ENCODE results near the gene DHX35.

Gene DHX35

GRCh38 chr20:39072132-39072531 is 110.0 kb downstream of the DHX35 start:
- no peaks in the 10 kb centered on the region for H3K9me3 ChIP-seq (ENCODE audit: control insufficient read depth, insufficient read depth, low read depth, low read length)
- POLR2A ChIA-PET, result no interaction called here
- H3K4me3 ChIP-seq (ENCODE audit: low read depth, low read length), result no peak overlapping the region
- no peaks in the 10 kb centered on the region for H3K4me1 ChIP-seq (ENCODE audit: control insufficient read depth, insufficient read depth, low read length)
- no peaks in the 10 kb centered on the region for H3K36me3 ChIP-seq (ENCODE audit: control insufficient read depth in 2 of 2, insufficient read depth in 1 of 2, low read length in 2 of 2)
- CTCF ChIA-PET, result interaction anchor here (0.6 kb wide), 1 partner anchor 24 kb away, joined by 3 read pairs; no protein-coding TSS in a partner anchor
- no peak for TF ChIP-seq ZNF747 (tag by site-specific recombination; IDR thresholded peaks at IDR 0.05)
- no peak for TF ChIP-seq GLIS2 (tag by site-specific recombination; IDR thresholded peaks at IDR 0.05)
- no peak for TF ChIP-seq ZNF169 (tag by site-specific recombination; IDR thresholded peaks at IDR 0.05)
- no peak for TF ChIP-seq AEBP2 (tag by site-specific recombination; IDR thresholded peaks at IDR 0.05; ENCODE audit: borderline replicate concordance)
- TF ChIP-seq OVOL3 (tag by site-specific recombination; IDR thresholded peaks at IDR 0.05), result no peak
- TF ChIP-seq ZNF350 (tag by site-specific recombination; IDR thresholded peaks at IDR 0.05), result no peak
- TF ChIP-seq ZNF211 (tag by site-specific recombination; IDR thresholded peaks at IDR 0.05; ENCODE audit: low read depth), result no peak
- no peak for TF ChIP-seq ZNF174 (tag by site-specific recombination; IDR thresholded peaks at IDR 0.05)
- TF ChIP-seq ZNF138 (tag by site-specific recombination; IDR thresholded peaks at IDR 0.05; ENCODE audit: borderline replicate concordance), result no peak
- TF ChIP-seq ELK4 (IDR thresholded peaks at IDR 0.05; ENCODE audit: borderline replicate concordance, low read depth, low read length), result no peak
- TF ChIP-seq ZNF624 (tag by site-specific recombination; IDR thresholded peaks at IDR 0.05), result no peak
- TF ChIP-seq ZNF777 (tag by site-specific recombination; IDR thresholded peaks at IDR 0.05; ENCODE audit: borderline replicate concordance), result no peak
- H3K27ac ChIP-seq (ENCODE audit: extremely low read depth, low read depth, low read length), result no peak overlapping the region

GRCh38 chr20:39072653-39073052 is 110.5 kb downstream of the DHX35 start:
- Histone ChIP-seq H3K36me3 (ENCODE audit: control insufficient read depth in 2 of 2, insufficient read depth in 1 of 2, low read length in 2 of 2) (no peaks in the 10 kb centered on the region), H3K4me3 (ENCODE audit: low read depth, low read length) (no peak overlapping the region), H3K9me3 (ENCODE audit: control insufficient read depth, insufficient read depth, low read depth, low read length) (no peaks in the 10 kb centered on the region), H3K27ac (ENCODE audit: extremely low read depth, low read depth, low read length) (no peak overlapping the region), H3K4me1 (ENCODE audit: control insufficient read depth, insufficient read depth, low read length) (no peaks in the 10 kb centered on the region)
- ChIA-PET POLR2A (no interaction called here), CTCF (interaction anchor here (0.6 kb wide), 1 partner anchor 24 kb away, joined by 3 read pairs; no protein-coding TSS in a partner anchor)
- TF ChIP-seq ZNF37A (tag by site-specific recombination; IDR thresholded peaks at IDR 0.05), result no peak
- TF ChIP-seq WT1 (tag by site-specific recombination; IDR thresholded peaks at IDR 0.05), result no peak
- no peak for TF ChIP-seq KLF10 (tag by site-specific recombination; IDR thresholded peaks at IDR 0.05)
- no peak for TF ChIP-seq ZBTB21 (tag by site-specific recombination; IDR thresholded peaks at IDR 0.05)
- no peak for TF ChIP-seq ZNF350 (tag by site-specific recombination; IDR thresholded peaks at IDR 0.05)
- no peak for TF ChIP-seq ZNF366 (tag by site-specific recombination; conservative IDR thresholded peaks at IDR 0.05)
- TF ChIP-seq, protein P1, sequence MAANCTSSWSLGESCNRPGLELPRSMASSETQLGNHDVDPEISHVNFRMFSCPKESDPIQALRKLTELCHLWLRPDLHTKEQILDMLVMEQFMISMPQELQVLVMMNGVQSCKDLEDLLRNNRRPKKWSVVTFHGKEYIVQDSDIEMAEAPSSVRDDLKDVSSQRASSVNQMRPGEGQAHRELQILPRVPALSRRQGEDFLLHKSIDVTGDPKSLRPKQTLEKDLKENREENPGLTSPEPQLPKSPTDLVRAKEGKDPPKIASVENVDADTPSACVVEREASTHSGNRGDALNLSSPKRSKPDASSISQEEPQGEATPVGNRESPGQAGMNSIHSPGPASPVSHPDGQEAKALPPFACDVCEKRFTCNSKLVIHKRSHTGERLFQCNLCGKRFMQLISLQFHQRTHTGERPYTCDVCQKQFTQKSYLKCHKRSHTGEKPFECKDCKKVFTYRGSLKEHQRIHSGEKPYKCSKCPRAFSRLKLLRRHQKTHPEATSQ (tag by site-specific recombination; IDR thresholded peaks at IDR 0.05), result no peak
- no peak for TF ChIP-seq PRDM2 (tag by site-specific recombination; IDR thresholded peaks at IDR 0.05; ENCODE audit: borderline replicate concordance)
- TF ChIP-seq ZNF2 (tag by site-specific recombination; IDR thresholded peaks at IDR 0.05), result no peak
- TF ChIP-seq GLI4 (tag by site-specific recombination; IDR thresholded peaks at IDR 0.05), result no peak
- TF ChIP-seq, protein P2, sequence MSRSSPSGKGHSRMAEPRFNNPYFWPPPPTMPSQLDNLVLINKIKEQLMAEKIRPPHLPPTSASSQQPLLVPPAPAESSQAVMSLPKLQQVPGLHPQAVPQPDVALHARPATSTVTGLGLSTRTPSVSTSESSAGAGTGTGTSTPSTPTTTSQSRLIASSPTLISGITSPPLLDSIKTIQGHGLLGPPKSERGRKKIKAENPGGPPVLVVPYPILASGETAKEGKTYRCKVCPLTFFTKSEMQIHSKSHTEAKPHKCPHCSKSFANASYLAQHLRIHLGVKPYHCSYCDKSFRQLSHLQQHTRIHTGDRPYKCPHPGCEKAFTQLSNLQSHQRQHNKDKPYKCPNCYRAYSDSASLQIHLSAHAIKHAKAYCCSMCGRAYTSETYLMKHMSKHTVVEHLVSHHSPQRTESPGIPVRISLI (tag by site-specific recombination; IDR thresholded peaks at IDR 0.05), result no peak
- TF ChIP-seq REPIN1 (tag by site-specific recombination; IDR thresholded peaks at IDR 0.05; ENCODE audit: low read depth), result no peak
- TF ChIP-seq, protein P3, sequence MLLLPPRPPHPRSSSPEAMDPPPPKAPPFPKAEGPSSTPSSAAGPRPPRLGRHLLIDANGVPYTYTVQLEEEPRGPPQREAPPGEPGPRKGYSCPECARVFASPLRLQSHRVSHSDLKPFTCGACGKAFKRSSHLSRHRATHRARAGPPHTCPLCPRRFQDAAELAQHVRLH (tag by site-specific recombination; IDR thresholded peaks at IDR 0.05), result no peak
- TF ChIP-seq MZF1 (tag by site-specific recombination; IDR thresholded peaks at IDR 0.05; ENCODE audit: borderline replicate concordance), result no peak
- no peak for TF ChIP-seq ZBTB1 (tag by site-specific recombination; IDR thresholded peaks at IDR 0.05)

Measured in HEK293 (cell line).